Ascending aorta (tissue), 2 donors: ENCODE data around the gene LRRC27. TPM values are rescaled to one million over a fixed set of nuclear protein-coding genes. Genes with fewer than 3 reads are reported as not detected.
"Not testable (repeated sequence)": the region's sequence is repeated elsewhere in the genome, so short reads cannot be mapped to it uniquely, and the experiment has no call there.

Experiments used
- DNase-seq, 2 donors: peaks; one replicate each; pipeline ENCODE4 v3.0.0-alpha.2; 2019; ENCODE audit warnings: low spot score in 2 of 2
- H3K27ac ChIP-seq, 2 donors: fragments of 200-600 bp; sonication (generic); one replicate each; pipeline ENCODE4 v1.5.1; 2016 to 2017; ENCODE audit warnings: mild to moderate bottlenecking in 1 of 2
- H3K27me3 ChIP-seq: fragments of 200-600 bp; sonication (generic); one replicate; pipeline ENCODE4 v1.5.1; 2017
- H3K36me3 ChIP-seq, 2 donors: fragments of 200-600 bp; sonication (generic); one replicate each; pipeline ENCODE4 v1.5.1; 2016
- H3K4me1 ChIP-seq, 2 donors: fragments of 200-600 bp; sonication (generic); one replicate each; pipeline ENCODE4 v1.5.1; 2016 to 2017; ENCODE audit warnings: mild to moderate bottlenecking in 1 of 2
- H3K4me3 ChIP-seq, 2 donors: fragments of 200-600 bp; sonication (generic); one replicate each; pipeline ENCODE4 v1.5.1; 2016 to 2017; ENCODE audit warnings: mild to moderate bottlenecking in 1 of 2
- H3K9me3 ChIP-seq, 2 donors: fragments of 200-600 bp; sonication (generic); one replicate each; pipeline ENCODE4 v1.5.1; 2016
- CTCF ChIP-seq, 3 experiments: fragments of 200-600 bp in 2 of 3; fragments of 450-650 bp in 1 of 3; sonication (generic) in 2 of 3; IDR thresholded peaks; one replicate each; pipeline ENCODE4 v1.5.1; 2016 to 2019; ENCODE audit warnings: antibody characterized with exemption in 3 of 3, mild to moderate bottlenecking in 1 of 3, moderate library complexity in 1 of 3
- intact Hi-C: fragments of 100-400 bp; cut with DNase I; formaldehyde crosslinking; loops from one replicate; pipeline ENCODE4 v1.15.1; 2023
- total RNA-seq: library from RNA; depleted of rRNA; stranded (reverse); fragments of >200 nt; gene quantifications from one replicate; pipeline ENCODE4 v1.1.0, GENCODE V29; 2016

Gene LRRC27
- total RNA-seq, 1 donor from 2014 or later = 2.0 TPM

DNA sequence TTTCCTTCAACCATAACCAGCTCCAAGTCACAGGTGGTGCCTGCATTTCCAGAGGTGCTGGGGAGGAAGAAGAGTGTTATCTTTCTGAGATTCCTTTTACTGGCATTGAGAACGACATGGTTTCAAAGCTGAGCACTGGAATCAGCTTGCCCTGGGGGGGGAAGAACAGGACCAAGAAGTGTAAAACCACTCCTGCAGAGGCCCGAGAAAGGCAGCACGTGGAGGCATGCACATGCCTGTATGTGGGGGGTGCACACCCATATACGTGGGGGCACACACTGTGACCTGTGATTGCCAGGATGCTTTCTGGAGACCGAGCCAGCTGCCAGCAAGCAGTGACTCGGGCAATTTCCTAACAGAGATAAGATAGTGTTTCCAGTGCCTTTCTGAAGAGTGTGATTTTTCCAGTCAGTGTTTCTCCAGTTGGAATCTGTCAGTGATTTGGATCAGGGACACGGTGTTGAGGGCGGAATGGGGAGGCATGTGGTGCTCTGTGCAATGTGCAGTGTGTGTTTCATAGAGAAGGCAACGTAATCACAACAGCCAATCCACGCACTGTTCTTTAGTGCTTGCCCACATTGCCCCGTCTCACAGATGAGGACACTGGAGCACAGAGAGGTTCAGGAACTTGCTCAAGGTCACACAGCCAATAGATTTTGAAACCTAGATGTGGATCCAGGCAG, 4.2 kb downstream of the LRRC27 start:
- DNase-seq = no peak
- H3K4me3 ChIP-seq = no peak overlapping the region
- no peak for TF ChIP-seq CTCF (IDR thresholded peaks at IDR 0.05)
- intact Hi-C loops = no loop called here
- peaks cover 0 to 6% of the 10 kb centered on the region in 2 donors for H3K36me3 ChIP-seq
- no peak overlapping the region for H3K27ac ChIP-seq
- H3K4me1 ChIP-seq = peaks cover 4 to 9% of the 10 kb centered on the region in 2 donors
- H3K27me3 ChIP-seq = no peaks in the 10 kb centered on the region
- no peaks in the 10 kb centered on the region for H3K9me3 ChIP-seq

- Histone ChIP-seq H3K27ac (no peak overlapping the region), H3K4me1 (peaks cover 4 to 9% of the 10 kb centered on the region in 2 donors), H3K36me3 (peaks cover 0 to 6% of the 10 kb centered on the region in 2 donors), H3K27me3 (no peaks in the 10 kb centered on the region), H3K4me3 (peak overlapping the region; percentile 33 to 41), H3K9me3 (no peaks in the 10 kb centered on the region)
- TF ChIP-seq CTCF (IDR thresholded peaks at IDR 0.05) = no peak
- intact Hi-C loops = no loop called here
- no peak for DNase-seq
Observed at GRCh38 chr10:132336919-132337407, 5.0 kb downstream of the LRRC27 start.

DNA sequence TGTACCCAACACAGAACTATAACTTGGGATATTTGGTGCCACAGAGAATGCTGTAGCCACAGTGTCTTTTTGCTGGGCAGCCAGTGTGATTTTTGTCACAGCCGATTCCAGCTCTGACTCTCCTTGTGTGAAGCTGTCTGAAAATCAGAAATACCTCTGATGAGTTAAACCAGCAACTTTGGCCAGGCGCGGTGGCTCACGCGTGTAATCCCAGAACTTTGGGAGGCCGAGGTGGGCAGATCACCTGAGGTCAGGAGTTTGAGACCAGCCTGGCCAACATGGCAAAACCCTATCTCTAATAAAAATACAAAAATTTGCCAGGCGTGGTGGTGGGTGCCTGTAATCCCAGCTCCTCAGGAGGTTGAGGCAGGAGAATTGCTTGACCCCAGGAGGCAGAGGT, 5.9 kb downstream of the LRRC27 start:
- H3K4me1 ChIP-seq, H3K27ac ChIP-seq, DNase-seq, H3K4me3 ChIP-seq, H3K27me3 ChIP-seq, intact Hi-C loops, H3K9me3 ChIP-seq: not testable (repeated sequence)
- peaks cover 0 to 13% of the 10 kb centered on the region in 2 donors for H3K36me3 ChIP-seq

- H3K4me1 ChIP-seq = no peaks in the 10 kb centered on the region
- no peak for DNase-seq
- intact Hi-C loops = no loop called here
- no peak overlapping the region for H3K4me3 ChIP-seq
- H3K27me3 ChIP-seq = no peaks in the 10 kb centered on the region
- H3K9me3 ChIP-seq = peaks cover 0 to 3% of the 10 kb centered on the region in 2 donors
- no peak for TF ChIP-seq CTCF (IDR thresholded peaks at IDR 0.05)
- no peak overlapping the region for H3K27ac ChIP-seq
- peaks cover 0 to 13% of the 10 kb centered on the region in 2 donors for H3K36me3 ChIP-seq
Observed at GRCh38 chr10:132338876-132339275, 6.9 kb downstream of the LRRC27 start.

- no peak overlapping the region for H3K4me3 ChIP-seq
- TF ChIP-seq CTCF (IDR thresholded peaks at IDR 0.05) = no peak
Observed at GRCh38 chr10:132339276-132339675, 7.3 kb downstream of the LRRC27 start.

DNA sequence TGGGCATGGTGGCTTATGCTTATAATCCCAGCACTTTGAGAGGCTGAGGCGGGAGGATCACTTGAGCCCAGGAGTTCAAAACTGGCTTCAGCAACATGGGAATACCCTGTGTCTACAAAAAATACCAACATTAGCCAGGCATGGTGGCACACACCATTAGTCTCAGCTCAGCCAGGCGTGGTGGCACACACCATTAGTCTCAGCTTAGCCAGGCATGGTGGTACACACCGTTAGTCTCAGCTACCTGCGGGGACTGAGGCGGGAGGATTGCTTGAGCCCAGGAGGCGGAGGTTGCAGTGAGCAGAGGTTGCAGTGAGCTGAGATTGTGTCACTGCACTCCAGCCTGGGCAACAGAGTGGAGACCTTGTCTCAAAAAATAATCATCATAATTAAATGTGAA, 9.0 kb downstream of the LRRC27 start:
- TF ChIP-seq CTCF (IDR thresholded peaks at IDR 0.05) = no peak
- Histone ChIP-seq H3K9me3 (peaks cover 0 to 3% of the 10 kb centered on the region in 2 donors), H3K4me1 (no peaks in the 10 kb centered on the region), H3K27me3 (no peaks in the 10 kb centered on the region), H3K36me3 (peaks cover 0 to 17% of the 10 kb centered on the region in 2 donors), H3K4me3 (no peak overlapping the region), H3K27ac (no peak overlapping the region)
- DNase-seq = no peak
- intact Hi-C loops = no loop called here

More at GRCh38 chr10:132339276-132339675, 7.3 kb downstream of the LRRC27 start:
- intact Hi-C loops = no loop called here
- H3K27ac ChIP-seq = no peak overlapping the region
- H3K4me1 ChIP-seq = no peaks in the 10 kb centered on the region
- no peaks in the 10 kb centered on the region for H3K27me3 ChIP-seq
- peaks cover 0 to 3% of the 10 kb centered on the region in 2 donors for H3K9me3 ChIP-seq
- H3K36me3 ChIP-seq = peaks cover 0 to 13% of the 10 kb centered on the region in 2 donors
- DNase-seq = no peak
